Central memory CD8-positive, alpha-beta T cell (primary cell): Measurements from ENCODE around the gene MAST4.

Experiments used
- ATAC-seq: fragments of 150-1000 bp; cut with Tn5 transposase; replicated peaks from 2 replicates; pipeline ENCODE4 v1.10.0; 2022; ENCODE audit warnings: mild to moderate bottlenecking, moderate FRiP score, moderate number of reproducible peaks; ENCODE audit not compliant: poor library complexity, severe bottlenecking; ENCODE audit errors: extremely low read depth
- DNase-seq, 2 donors: peaks; one replicate each; pipeline ENCODE4 v3.0.0; 2021; ENCODE audit warnings: low spot score in 2 of 2
- H3K27ac Mint-ChIP-seq: one replicate; pipeline ENCODE4 v1.8.0; 2022; ENCODE audit warnings: low read depth, mild to moderate bottlenecking, moderate library complexity, mixed read lengths
- H3K27me3 Mint-ChIP-seq: one replicate; pipeline ENCODE4 v1.8.0; 2022; ENCODE audit warnings: mixed read lengths
- H3K36me3 Mint-ChIP-seq: one replicate; pipeline ENCODE4 v1.8.0; 2022; ENCODE audit warnings: mild to moderate bottlenecking, moderate library complexity, mixed read lengths; ENCODE audit not compliant: insufficient read depth
- H3K4me1 Mint-ChIP-seq: one replicate; pipeline ENCODE4 v1.8.0; 2022; ENCODE audit warnings: mixed read lengths
- H3K4me3 Mint-ChIP-seq: one replicate; pipeline ENCODE4 v1.8.0; 2022; ENCODE audit warnings: mild to moderate bottlenecking, moderate library complexity, mixed read lengths
- H3K9me3 Mint-ChIP-seq: one replicate; pipeline ENCODE4 v1.8.0; 2022; ENCODE audit warnings: mixed read lengths

Gene MAST4

DNA sequence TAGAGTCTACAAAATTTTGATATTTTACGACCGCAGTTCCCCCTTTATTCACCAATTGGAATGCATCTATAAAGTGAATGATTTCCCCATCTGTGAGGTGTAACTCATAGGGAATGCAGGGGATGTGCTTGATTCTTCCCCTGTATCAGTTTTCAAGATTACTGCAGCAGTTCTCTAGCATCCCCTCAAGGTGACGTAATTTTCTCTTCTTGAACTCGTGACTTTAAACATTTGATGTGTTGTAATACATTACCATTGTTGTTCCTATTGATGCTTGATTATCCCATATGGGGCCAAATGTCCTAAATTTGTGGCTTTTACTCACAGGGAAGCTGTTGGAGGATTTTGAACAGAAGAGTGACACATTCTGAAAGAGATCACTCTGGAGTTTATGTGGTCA is 360.2 kb downstream of the MAST4 start:
- no peak for ATAC-seq

DNA sequence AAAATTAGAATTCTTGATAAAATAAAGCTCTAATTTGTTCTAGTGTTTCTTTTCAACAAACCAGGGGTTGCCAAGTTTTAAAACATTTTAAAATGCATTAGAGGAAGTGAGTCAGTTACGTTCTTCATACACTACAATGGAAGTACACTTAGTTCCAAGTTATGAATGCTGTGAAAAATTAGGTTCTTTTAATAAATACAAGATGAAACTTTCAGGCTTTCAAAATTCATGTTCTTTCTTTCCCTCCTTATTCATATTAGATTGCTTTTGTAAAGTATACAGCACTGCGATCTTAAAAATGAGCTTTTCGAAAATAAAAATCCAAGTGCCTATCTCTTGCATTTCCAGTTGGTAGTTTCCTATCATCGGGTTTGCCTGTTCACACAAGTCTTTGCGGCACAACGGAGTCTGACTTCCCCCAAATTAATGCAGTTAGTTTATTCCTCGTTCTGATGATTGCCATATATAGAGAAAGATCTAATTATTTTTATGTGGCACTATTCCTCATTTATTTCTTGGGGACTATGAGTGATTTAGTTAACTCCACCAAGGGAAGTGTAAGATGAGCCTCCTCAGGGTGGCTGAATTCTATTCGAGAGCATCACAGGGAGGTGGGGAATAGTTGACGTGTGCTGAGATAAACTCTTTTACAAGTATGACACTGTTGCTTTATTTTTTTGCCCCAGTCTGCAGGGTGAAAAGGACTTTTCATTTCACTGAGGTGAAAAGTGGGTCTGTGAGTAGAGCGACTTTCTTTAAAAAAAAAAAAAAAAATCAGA is 362.2 kb downstream of the MAST4 start:
- H3K36me3 Mint-ChIP-seq, result no peaks in the 10 kb centered on the region
- no peaks in the 10 kb centered on the region for H3K9me3 Mint-ChIP-seq
- H3K4me3 Mint-ChIP-seq, result no peak overlapping the region
- H3K4me1 Mint-ChIP-seq, result no peaks in the 10 kb centered on the region
- DNase-seq (no peak), ATAC-seq (no peak)
- H3K27ac Mint-ChIP-seq, result no peak overlapping the region
- H3K27me3 Mint-ChIP-seq, result peaks cover 38% of the 10 kb centered on the region

More for the DNA sequence above, 360.2 kb downstream of the MAST4 start:
- H3K36me3 Mint-ChIP-seq, result no peaks in the 10 kb centered on the region
- H3K27ac Mint-ChIP-seq, result no peak overlapping the region
- peaks cover 7% of the 10 kb centered on the region for H3K4me1 Mint-ChIP-seq
- no peak overlapping the region for H3K4me3 Mint-ChIP-seq
- no peak for DNase-seq
- H3K9me3 Mint-ChIP-seq, result no peaks in the 10 kb centered on the region
- peaks cover 48% of the 10 kb centered on the region for H3K27me3 Mint-ChIP-seq

DNA sequence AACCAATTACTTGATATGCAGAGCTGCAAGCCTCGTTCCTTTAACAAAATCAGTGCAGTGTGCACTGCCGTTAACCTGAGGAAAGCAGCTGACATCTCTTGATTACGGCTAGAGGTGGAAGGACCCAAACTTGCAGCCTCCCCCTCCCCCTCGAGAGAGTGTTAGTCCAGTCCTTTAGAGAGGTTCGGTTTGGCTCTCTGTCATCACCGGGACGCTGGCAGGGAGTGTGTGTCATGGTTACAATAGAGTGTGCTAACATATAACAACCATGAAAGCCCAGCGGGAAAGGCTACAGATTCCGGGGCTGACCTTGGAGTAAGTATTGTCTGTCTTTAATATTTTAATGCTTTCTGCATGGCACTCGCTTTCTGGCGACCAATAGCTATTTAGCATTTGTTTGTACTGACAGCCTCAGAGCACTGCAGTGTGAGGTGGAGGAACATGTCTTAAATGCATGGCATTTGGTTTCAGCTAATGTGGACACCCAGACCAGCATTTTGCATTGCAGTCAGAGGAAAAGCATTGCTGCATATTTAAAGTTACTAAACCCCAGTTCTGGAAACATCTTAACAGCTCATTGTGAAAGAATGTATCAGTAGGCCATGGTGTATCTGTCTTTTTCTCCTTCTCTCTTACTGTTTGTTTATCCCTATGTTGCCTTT is 362.9 kb downstream of the MAST4 start:
- no peaks in the 10 kb centered on the region for H3K36me3 Mint-ChIP-seq
- H3K27ac Mint-ChIP-seq, result no peak overlapping the region
- DNase-seq (no peak), ATAC-seq (no peak)
- H3K9me3 Mint-ChIP-seq, result no peaks in the 10 kb centered on the region
- no peaks in the 10 kb centered on the region for H3K4me1 Mint-ChIP-seq
- peaks cover 43% of the 10 kb centered on the region for H3K27me3 Mint-ChIP-seq
- no peak overlapping the region for H3K4me3 Mint-ChIP-seq

DNA sequence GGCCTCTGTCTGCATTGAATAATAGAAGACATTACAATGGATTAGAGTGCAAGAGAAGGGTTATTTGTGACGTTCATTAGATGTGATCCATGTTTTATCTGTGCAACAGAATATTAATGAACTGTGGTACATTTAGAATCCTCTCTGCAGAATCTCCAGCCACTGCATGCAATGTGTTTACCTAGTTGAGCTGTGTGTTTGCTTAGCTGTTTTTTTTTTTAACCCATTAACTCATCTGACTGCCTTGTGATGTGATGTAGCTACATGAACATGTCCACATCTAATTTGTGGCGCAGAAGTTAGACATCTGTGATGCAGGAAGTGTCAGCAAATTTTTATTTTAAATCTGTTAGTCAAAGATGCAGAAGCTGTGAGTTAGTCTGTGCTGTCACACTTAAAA is 363.5 kb downstream of the MAST4 start:
- no peaks in the 10 kb centered on the region for H3K9me3 Mint-ChIP-seq
- no peaks in the 10 kb centered on the region for H3K36me3 Mint-ChIP-seq
- no peaks in the 10 kb centered on the region for H3K4me1 Mint-ChIP-seq
- no peak overlapping the region for H3K4me3 Mint-ChIP-seq
- no peak for DNase-seq
- H3K27me3 Mint-ChIP-seq, result peaks cover 48% of the 10 kb centered on the region
- ATAC-seq, result no peak
- no peak overlapping the region for H3K27ac Mint-ChIP-seq

DNA sequence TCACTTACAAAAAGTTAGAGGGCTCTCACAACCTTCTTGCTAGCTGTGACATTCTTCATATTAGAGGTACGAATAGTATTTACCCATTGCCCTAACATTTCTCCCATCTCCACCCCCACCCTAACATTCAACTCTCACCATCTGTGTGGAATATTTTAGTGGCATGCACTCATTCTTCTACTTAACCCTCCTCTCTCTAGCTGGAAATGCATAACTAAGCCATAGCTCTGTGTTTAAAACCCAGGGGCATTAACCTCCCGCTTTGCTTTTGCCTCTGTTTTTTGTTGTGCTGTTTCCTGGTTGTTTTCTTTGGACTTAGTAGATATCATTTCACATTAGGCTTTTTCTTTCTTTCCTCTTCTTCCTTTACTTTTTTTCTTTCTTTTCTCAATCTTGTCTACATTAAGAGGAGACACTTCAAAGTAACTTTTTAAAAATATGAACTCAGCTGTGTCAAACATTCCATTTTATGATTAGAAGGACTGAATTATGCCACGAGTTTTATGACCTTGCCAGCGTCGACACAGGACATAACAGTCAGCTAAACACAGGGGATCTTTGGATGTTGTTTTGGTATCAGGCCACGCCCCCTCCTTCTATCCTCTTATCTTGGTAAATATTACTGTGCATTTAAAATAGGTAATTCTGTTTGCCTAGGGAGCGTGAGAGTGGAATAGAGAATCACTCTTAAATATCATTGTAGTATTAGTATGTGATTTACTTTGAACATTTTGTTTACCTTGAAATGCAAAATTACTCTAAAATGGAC is 364.4 kb downstream of the MAST4 start:
- no peaks in the 10 kb centered on the region for H3K36me3 Mint-ChIP-seq
- peaks cover 48% of the 10 kb centered on the region for H3K27me3 Mint-ChIP-seq
- DNase-seq, result no peak
- H3K4me3 Mint-ChIP-seq, result no peak overlapping the region
- ATAC-seq, result no peak
- H3K9me3 Mint-ChIP-seq, result no peaks in the 10 kb centered on the region
- no peak overlapping the region for H3K27ac Mint-ChIP-seq
- no peaks in the 10 kb centered on the region for H3K4me1 Mint-ChIP-seq

DNA sequence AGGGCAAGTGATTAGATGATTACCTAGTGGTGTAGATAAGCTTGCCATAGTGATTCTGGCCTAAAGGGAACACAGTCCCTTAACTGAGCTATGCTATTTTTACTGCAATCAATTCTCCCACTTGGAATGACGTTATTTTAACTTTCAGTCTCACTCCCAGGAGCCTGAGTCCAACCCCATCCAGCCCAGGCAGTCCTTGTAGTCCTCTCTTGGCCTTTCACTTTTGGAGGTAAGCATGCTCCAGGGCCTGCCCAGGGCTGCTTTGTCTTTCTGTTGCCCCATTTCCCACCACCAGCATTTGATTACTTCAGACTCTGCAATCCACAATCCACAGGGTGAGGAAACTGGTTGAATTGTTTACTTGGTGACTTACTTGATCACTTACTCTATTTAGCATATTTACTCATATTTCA is 367.4 kb downstream of the MAST4 start:
- Mint-ChIP-seq H3K27ac (no peak overlapping the region), H3K27me3 (peaks cover 23% of the 10 kb centered on the region), H3K9me3 (no peaks in the 10 kb centered on the region), H3K4me3 (no peak overlapping the region), H3K4me1 (no peaks in the 10 kb centered on the region), H3K36me3 (no peaks in the 10 kb centered on the region)
- ATAC-seq (no peak), DNase-seq (no peak)

DNA sequence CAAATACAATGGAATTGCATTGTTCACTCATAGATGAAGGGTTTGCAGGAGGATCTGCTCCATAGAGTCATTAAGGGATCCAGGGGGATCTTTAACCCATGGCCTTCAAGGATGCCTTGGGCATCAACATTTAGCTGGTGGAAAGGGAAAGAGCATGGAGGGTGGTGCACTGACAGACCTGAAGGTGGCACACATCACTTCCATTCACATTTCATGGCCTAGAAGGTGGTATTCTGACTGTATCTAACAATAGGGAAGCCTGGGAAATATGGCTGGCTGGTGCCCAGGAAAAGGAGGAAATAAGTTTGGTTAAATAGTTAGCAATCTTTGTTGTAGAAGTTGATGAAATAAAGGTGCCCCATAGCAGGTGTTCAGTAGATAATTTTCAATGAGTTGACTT is 370.2 kb downstream of the MAST4 start:
- Mint-ChIP-seq H3K9me3 (no peaks in the 10 kb centered on the region), H3K4me3 (no peak overlapping the region), H3K27ac (no peak overlapping the region), H3K4me1 (no peaks in the 10 kb centered on the region), H3K36me3 (no peaks in the 10 kb centered on the region), H3K27me3 (peaks cover 10% of the 10 kb centered on the region)
- ATAC-seq, result no peak
- no peak for DNase-seq

DNA sequence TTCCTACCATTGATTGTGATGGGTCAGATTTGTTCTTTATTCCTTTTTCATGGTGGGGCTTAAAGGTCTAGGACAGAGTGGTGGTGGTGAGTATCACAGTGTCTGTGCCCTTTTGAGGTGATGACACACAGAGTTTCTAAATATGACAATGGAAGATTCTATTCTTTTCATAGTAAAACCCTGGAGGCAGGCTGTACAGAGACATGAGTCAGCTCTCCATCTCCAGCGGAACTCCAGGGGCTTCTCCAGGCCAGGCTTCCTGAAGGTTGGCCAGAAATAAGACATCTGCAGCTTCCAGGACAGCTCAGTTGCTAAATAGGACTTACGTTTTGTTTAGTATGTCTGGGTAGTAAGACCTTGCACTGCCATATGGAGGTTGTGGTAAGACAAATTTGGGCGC is 370.9 kb downstream of the MAST4 start:
- H3K36me3 Mint-ChIP-seq, result no peaks in the 10 kb centered on the region
- peaks cover 10% of the 10 kb centered on the region for H3K27me3 Mint-ChIP-seq
- no peak overlapping the region for H3K27ac Mint-ChIP-seq
- no peaks in the 10 kb centered on the region for H3K4me1 Mint-ChIP-seq
- DNase-seq (no peak), ATAC-seq (no peak)
- H3K9me3 Mint-ChIP-seq, result no peaks in the 10 kb centered on the region
- H3K4me3 Mint-ChIP-seq, result no peak overlapping the region

DNA sequence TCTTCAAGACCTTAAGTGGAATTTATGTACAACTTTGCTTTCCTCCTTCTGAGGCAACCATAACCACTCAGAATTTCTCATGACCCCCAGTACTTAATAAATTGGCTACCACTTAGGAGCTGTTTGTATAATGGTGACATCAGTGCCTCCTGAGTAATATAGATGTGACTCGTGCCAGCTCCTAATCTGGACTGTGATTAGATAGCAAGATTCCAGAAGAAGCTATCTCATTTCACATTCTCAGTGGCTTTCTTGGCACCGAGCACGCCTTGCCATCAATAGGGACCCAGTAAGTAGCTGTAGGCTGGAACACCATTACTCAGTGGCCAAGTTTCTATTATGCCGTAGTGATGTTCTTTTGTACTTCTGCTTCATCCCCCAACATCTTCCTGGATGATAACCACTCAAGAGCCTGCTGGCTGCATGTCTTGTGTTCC is 371.7 kb downstream of the MAST4 start:
- H3K4me1 Mint-ChIP-seq, result no peaks in the 10 kb centered on the region
- H3K36me3 Mint-ChIP-seq, result no peaks in the 10 kb centered on the region
- no peak for DNase-seq
- no peak overlapping the region for H3K27ac Mint-ChIP-seq
- no peak overlapping the region for H3K4me3 Mint-ChIP-seq
- no peaks in the 10 kb centered on the region for H3K9me3 Mint-ChIP-seq
- peaks cover 10% of the 10 kb centered on the region for H3K27me3 Mint-ChIP-seq
- ATAC-seq, result no peak

DNA sequence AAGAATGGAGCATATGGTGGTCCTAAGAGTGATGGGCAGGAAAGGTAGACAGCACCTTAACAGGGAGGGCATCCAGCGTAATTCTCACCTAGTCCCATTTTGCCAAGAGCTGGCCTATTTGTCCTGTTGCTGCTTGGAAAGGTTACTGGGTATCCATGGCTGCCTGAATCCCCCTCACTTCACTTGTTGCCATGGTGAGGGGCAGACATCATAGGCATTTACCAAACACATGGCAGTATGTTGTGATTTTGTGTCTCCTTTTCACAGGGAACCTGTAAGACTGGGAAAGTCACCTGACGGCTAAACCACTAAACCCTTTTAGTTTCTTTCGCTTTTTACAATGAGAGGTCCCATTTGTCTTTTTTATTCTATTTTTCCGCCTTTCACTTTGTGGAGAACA is 373.3 kb downstream of the MAST4 start:
- Mint-ChIP-seq H3K27me3 (peaks cover 1% of the 10 kb centered on the region), H3K4me1 (no peaks in the 10 kb centered on the region), H3K36me3 (no peaks in the 10 kb centered on the region), H3K9me3 (no peaks in the 10 kb centered on the region), H3K27ac (no peak overlapping the region), H3K4me3 (no peak overlapping the region)
- DNase-seq, result no peak
- no peak for ATAC-seq

DNA sequence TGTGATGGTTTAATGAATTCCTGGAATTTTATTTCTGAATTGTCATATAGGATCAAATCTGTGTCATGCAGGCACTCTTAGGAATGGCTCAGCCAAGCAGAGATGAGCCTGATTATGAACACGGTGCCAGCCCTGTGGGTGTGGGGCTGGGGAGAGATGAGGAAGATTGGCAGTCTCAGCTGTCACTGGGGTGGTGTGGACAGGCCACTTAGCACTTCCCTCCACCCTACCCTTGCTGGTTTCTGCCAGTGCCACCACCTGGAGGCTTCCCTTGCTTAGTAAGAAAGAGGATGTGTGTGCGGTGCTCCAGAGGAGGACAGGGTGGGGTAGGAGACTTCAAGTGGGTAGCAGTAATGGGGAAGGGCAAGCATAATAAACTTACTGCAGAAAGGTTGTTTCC is 373.8 kb downstream of the MAST4 start:
- no peak for ATAC-seq
- DNase-seq, result no peak

DNA sequence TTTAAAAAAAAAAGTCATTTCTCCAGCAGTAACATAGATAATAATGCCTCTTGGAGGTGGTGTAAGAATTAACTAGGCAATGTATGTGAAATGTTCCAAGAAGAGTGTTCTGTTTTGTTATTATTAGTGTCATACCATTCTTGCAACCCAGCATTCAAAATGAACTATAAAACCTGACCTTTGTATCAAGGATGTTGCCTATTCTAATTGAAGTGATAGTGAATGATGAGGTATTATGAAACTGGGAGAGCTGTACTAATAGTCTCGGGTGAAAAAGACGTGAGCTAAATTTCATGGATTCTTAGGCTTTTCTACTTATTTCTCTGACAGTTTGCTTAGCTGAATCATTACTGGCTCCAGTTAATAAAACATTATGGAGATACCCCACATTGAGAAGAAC is 375.8 kb downstream of the MAST4 start:
- no peaks in the 10 kb centered on the region for H3K9me3 Mint-ChIP-seq
- no peaks in the 10 kb centered on the region for H3K27me3 Mint-ChIP-seq
- ATAC-seq (no peak), DNase-seq (no peak)
- no peaks in the 10 kb centered on the region for H3K36me3 Mint-ChIP-seq
- no peaks in the 10 kb centered on the region for H3K4me1 Mint-ChIP-seq
- no peak overlapping the region for H3K4me3 Mint-ChIP-seq
- H3K27ac Mint-ChIP-seq, result no peak overlapping the region

More for the DNA sequence above, 373.8 kb downstream of the MAST4 start:
- H3K4me1 Mint-ChIP-seq, result no peaks in the 10 kb centered on the region
- no peak overlapping the region for H3K27ac Mint-ChIP-seq
- H3K27me3 Mint-ChIP-seq, result no peaks in the 10 kb centered on the region
- no peaks in the 10 kb centered on the region for H3K9me3 Mint-ChIP-seq
- H3K36me3 Mint-ChIP-seq, result no peaks in the 10 kb centered on the region
- H3K4me3 Mint-ChIP-seq, result no peak overlapping the region

DNA sequence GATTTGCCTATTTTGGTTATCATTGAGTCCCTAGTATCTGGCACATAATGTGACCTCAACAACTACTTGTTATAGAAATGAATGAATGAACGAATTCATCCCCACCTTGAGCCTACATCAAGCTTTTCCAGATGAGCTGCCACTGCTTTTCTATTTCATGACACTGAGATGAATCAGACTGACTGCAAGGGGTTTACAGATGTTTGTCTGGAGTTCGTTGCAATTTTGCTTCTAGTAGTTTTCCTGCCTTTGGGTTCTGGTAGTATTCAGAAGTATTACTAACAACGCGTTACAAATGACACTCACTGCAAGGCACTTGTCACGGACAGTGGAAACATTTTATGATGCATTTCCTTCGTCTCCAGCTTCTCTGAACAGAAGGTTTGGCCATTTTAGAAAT is 378.1 kb downstream of the MAST4 start:
- H3K4me1 Mint-ChIP-seq, result no peaks in the 10 kb centered on the region
- ATAC-seq (no peak), DNase-seq (no peak)
- no peak overlapping the region for H3K27ac Mint-ChIP-seq
- H3K36me3 Mint-ChIP-seq, result no peaks in the 10 kb centered on the region
- H3K9me3 Mint-ChIP-seq, result no peaks in the 10 kb centered on the region
- no peak overlapping the region for H3K4me3 Mint-ChIP-seq
- H3K27me3 Mint-ChIP-seq, result peaks cover 13% of the 10 kb centered on the region
